Kidney (tissue), 14 donors: Measurements from ENCODE around the gene HPSE2. TPM values are rescaled to one million over a fixed set of nuclear protein-coding genes. Genes with fewer than 3 reads are reported as not detected.

Experiments used
- DNase-seq, 5 donors: peaks; one replicate each; pipeline ENCODE4 v3.0.0-alpha.2; 2013 to 2020
- FAIRE-seq: peaks from 2 replicates; lab custom pipeline; 2012; peaks lifted over from hg19 to GRCh38; lab: Jason Lieb, UNC
- H3K27ac ChIP-seq, 2 donors: one replicate each; pipeline ENCODE4 v1.7.0; 2013; ENCODE audit warnings: low read depth in 2 of 2, low read length in 2 of 2, inconsistent platforms in 1 of 2
- H3K27me3 ChIP-seq: one replicate; pipeline ENCODE4 v1.7.1; 2013; ENCODE audit warnings: low read length, inconsistent platforms; ENCODE audit not compliant: control insufficient read depth, insufficient read depth
- H3K36me3 ChIP-seq, 3 donors: one replicate each; pipeline versions ENCODE4 v1.7.0 to v1.7.1; 2013; ENCODE audit warnings: low read length in 3 of 3, control low read depth in 1 of 3, inconsistent platforms in 1 of 3; ENCODE audit not compliant: insufficient read depth in 3 of 3, control insufficient read depth in 2 of 3
- H3K4me1 ChIP-seq, 3 donors: one replicate each; pipeline versions ENCODE4 v1.7.0 to v1.7.1; 2013; ENCODE audit warnings: low read length in 3 of 3, inconsistent platforms in 1 of 3, low read depth in 1 of 3; ENCODE audit not compliant: control insufficient read depth in 2 of 3, insufficient read depth in 2 of 3
- H3K4me3 ChIP-seq, 3 donors: one replicate each; pipeline versions ENCODE4 v1.7.0 to v1.8.1; 2013; ENCODE audit warnings: low read length in 3 of 3, control low read depth in 1 of 3, inconsistent platforms in 1 of 3
- H3K9ac ChIP-seq, 3 donors: one replicate each; pipeline versions ENCODE4 v1.7.0 to v1.7.1; 2013; ENCODE audit warnings: low read length in 3 of 3, control low read depth in 1 of 3, inconsistent platforms in 1 of 3
- H3K9me3 ChIP-seq, 3 donors: one replicate each; pipeline versions ENCODE4 v1.7.0 to v1.7.1; 2013; ENCODE audit warnings: low read length in 3 of 3, control low read depth in 1 of 3, inconsistent platforms in 1 of 3; ENCODE audit not compliant: control insufficient read depth in 2 of 3, insufficient read depth in 1 of 3
- CTCF ChIP-seq: IDR thresholded peaks from 3 replicates; pipeline ENCODE4 v1.5.1; 2012; ENCODE audit warnings: mild to moderate bottlenecking, moderate library complexity, borderline replicate concordance; ENCODE audit not compliant: insufficient read depth; ENCODE audit errors: extremely low read depth
- intact Hi-C: fragments of 100-400 bp; cut with DNase I; formaldehyde crosslinking; loops from one replicate; pipeline ENCODE4 v1.11.1; 2022
- polyA plus RNA-seq: library from polyadenylated mRNA; stranded (reverse); fragments of 350-450 nt; fragmentation: Illumina TruSeq; extraction: RNeasy Lipid Tissue Mini Kit (QIAGEN cat#74804); gene quantifications from one replicate; pipeline ENCODE4 v1.2.3, GENCODE V29; 2014; ENCODE audit warnings: low read depth, low replicate concordance; ENCODE audit not compliant: insufficient read depth
- total RNA-seq: library from RNA; stranded (reverse); fragmentation: NEBNext Ultra II Directional; extraction: Animal tissue kit (Norgen Biotek cat#: 25700); gene quantifications from one replicate; pipeline ENCODE4 v1.2.1, GENCODE V29; 2021
- donor health status: control.
- donor health status: control.
- donor health status: control.
- donor health status: control.
- donor health status: control.
- donor health status: DM: yes; HTN: yes; CAD: no.
- donor health status: Normal renal cell carcinoma (clear cell type).

Gene HPSE2
- total and polyA plus RNA-seq, 2 donors from 2014 or later = 1.4 to 3.0 TPM

- intact Hi-C loops = no loop called here
- H3K9ac ChIP-seq = no peak overlapping the region
- no peaks in the 10 kb centered on the region for H3K4me1 ChIP-seq
- H3K27me3 ChIP-seq = no peaks in the 10 kb centered on the region
- H3K36me3 ChIP-seq = no peaks in the 10 kb centered on the region
- no peak overlapping the region for H3K4me3 ChIP-seq
- DNase-seq (no peak), FAIRE-seq (no peak)
- no peaks in the 10 kb centered on the region for H3K9me3 ChIP-seq
- H3K27ac ChIP-seq = no peak overlapping the region
- TF ChIP-seq CTCF = no peak
These were observed 383.0 kb downstream of the HPSE2 start for GRCh38 chr10:98852686-98853085.

- no peak overlapping the region for H3K4me3 ChIP-seq
- FAIRE-seq (no peak), DNase-seq (no peak)
- H3K9me3 ChIP-seq = no peaks in the 10 kb centered on the region
- no peaks in the 10 kb centered on the region for H3K36me3 ChIP-seq
- H3K4me1 ChIP-seq = no peaks in the 10 kb centered on the region
- H3K9ac ChIP-seq = no peak overlapping the region
- no peak for TF ChIP-seq CTCF
- no peaks in the 10 kb centered on the region for H3K27me3 ChIP-seq
- H3K27ac ChIP-seq = no peak overlapping the region
- intact Hi-C loops = no loop called here
These were observed 387.3 kb downstream of the HPSE2 start for GRCh38 chr10:98848361-98848760.

GRCh38 chr10:98846787-98847186, 388.9 kb downstream of the HPSE2 start:
- H3K9ac ChIP-seq = no peak overlapping the region

More at GRCh38 chr10:98846787-98847186, 388.9 kb downstream of the HPSE2 start:
- Histone ChIP-seq H3K4me1 (no peaks in the 10 kb centered on the region), H3K4me3 (no peak overlapping the region), H3K27ac (no peak overlapping the region), H3K36me3 (no peaks in the 10 kb centered on the region), H3K9me3 (no peaks in the 10 kb centered on the region), H3K27me3 (no peaks in the 10 kb centered on the region)
- TF ChIP-seq CTCF = no peak
- FAIRE-seq (no peak), DNase-seq (no peak)
- intact Hi-C loops = no loop called here
